Gastroesophageal sphincter (tissue), 3 donors: ENCODE measurements around the gene CXADR.

Source experiments
- EP300 ChIP-seq: sonication (generic); formaldehyde crosslinking; IDR thresholded peaks from one replicate; pipeline ENCODE4 v1.6.1; 2017; ENCODE audit warnings: antibody characterized with exemption, mild to moderate bottlenecking
- POLR2A ChIP-seq, 2 donors: fragments of 450-650 bp; IDR thresholded peaks; one replicate each; pipeline ENCODE4 v1.6.1; 2017; ENCODE audit warnings: antibody characterized with exemption in 2 of 2, mild to moderate bottlenecking in 2 of 2, moderate library complexity in 1 of 2
- POLR2AphosphoS5 ChIP-seq: sonication (generic); formaldehyde crosslinking; IDR thresholded peaks from one replicate; pipeline ENCODE4 v1.6.1; 2017; ENCODE audit warnings: antibody characterized with exemption
- TF ChIP-seq, protein P1 (sequence below), 4 experiments: fragments of 200-600 bp in 2 of 4; fragments of 450-650 bp in 2 of 4; sonication (generic) in 1 of 4; IDR thresholded peaks; one replicate each; pipeline ENCODE4 v1.5.1; 2017 to 2019; ENCODE audit warnings: antibody characterized with exemption in 4 of 4, mild to moderate bottlenecking in 2 of 4, moderate library complexity in 2 of 4

GRCh38 chr21:17610911-17611310 lies 98.1 kb downstream of the CXADR start:
- TF ChIP-seq POLR2A (IDR thresholded peaks at IDR 0.05) (no peak), POLR2AphosphoS5 (no peak), EP300 (no peak)
- TF ChIP-seq, protein P1, sequence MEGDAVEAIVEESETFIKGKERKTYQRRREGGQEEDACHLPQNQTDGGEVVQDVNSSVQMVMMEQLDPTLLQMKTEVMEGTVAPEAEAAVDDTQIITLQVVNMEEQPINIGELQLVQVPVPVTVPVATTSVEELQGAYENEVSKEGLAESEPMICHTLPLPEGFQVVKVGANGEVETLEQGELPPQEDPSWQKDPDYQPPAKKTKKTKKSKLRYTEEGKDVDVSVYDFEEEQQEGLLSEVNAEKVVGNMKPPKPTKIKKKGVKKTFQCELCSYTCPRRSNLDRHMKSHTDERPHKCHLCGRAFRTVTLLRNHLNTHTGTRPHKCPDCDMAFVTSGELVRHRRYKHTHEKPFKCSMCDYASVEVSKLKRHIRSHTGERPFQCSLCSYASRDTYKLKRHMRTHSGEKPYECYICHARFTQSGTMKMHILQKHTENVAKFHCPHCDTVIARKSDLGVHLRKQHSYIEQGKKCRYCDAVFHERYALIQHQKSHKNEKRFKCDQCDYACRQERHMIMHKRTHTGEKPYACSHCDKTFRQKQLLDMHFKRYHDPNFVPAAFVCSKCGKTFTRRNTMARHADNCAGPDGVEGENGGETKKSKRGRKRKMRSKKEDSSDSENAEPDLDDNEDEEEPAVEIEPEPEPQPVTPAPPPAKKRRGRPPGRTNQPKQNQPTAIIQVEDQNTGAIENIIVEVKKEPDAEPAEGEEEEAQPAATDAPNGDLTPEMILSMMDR (IDR thresholded peaks at IDR 0.05), result no peak
